Mucosa of descending colon (tissue), 3 donors: ENCODE measurements around the gene RAMP1. TPM values are rescaled to one million over a fixed set of nuclear protein-coding genes. Genes with fewer than 3 reads are reported as not detected.

Source experiments
- ATAC-seq: fragments of 200-7000 bp; cut with Tn5 transposase; one replicate; pipeline ENCODE4 v1.9.1; 2020; ENCODE audit warnings: mild to moderate bottlenecking, moderate library complexity
- DNase-seq, 3 donors: peaks; one replicate each; pipeline ENCODE4 v3.0.0-alpha.2; 2020
- H3K36me3 ChIP-seq: fragments of 200-600 bp; one replicate; pipeline ENCODE4 v1.8.0; 2021; ENCODE audit warnings: low read depth, mild to moderate bottlenecking
- H3K4me1 ChIP-seq: fragments of 200-600 bp; one replicate; pipeline ENCODE4 v1.8.0; 2021; ENCODE audit warnings: low read depth, mild to moderate bottlenecking
- H3K4me3 ChIP-seq: fragments of 200-600 bp; one replicate; pipeline ENCODE4 v1.8.0; 2021; ENCODE audit warnings: mild to moderate bottlenecking
- H3K9me3 ChIP-seq: fragments of 200-600 bp; one replicate; pipeline ENCODE4 v1.8.0; 2021; ENCODE audit warnings: mild to moderate bottlenecking
- CTCF ChIP-seq: fragments of 200-600 bp; IDR thresholded peaks from one replicate; pipeline ENCODE4 v1.8.0; 2022; ENCODE audit warnings: antibody characterized with exemption, mild to moderate bottlenecking
- intact Hi-C, 2 donors: fragments of 100-400 bp; cut with DNase I in 1 of 2; cut with micrococcal nuclease in 1 of 2; formaldehyde crosslinking; loops; one replicate each; pipeline versions ENCODE4 v1.11.0 to v1.11.1; 2022; cut with DNase I, micrococcal nuclease
- total RNA-seq, 3 donors: library from RNA; stranded (reverse); fragmentation: NEBNext Ultra II Directional in 2 of 3; extraction: Animal tissue kit (Norgen Biotek cat#: 25700) in 2 of 3; gene quantifications; one replicate each; pipeline versions ENCODE4 v1.2.1 to v1.2.4, GENCODE V29; 2021 to 2023
- donor health status: DM: no; HTN: no; CAD: no; lungs with moderate emphysema.
- donor health status: DM: no; HTN: no; CAD: no.
- donor health status: DM: no; HTN: yes; CAD: no.

The RAMP1 gene
- total RNA-seq, 3 donors from 2014 or later, result 4.9 to 154 (median 10.9) TPM

GRCh38 chr2:237889016-237889415 is 29.6 kb downstream of the RAMP1 start:
- no peak for TF ChIP-seq CTCF
- ATAC-seq, result no peak
- intact Hi-C loops, result no loop called here
- Histone ChIP-seq H3K4me3 (no peak overlapping the region), H3K9me3 (no peaks in the 10 kb centered on the region), H3K4me1 (no peaks in the 10 kb centered on the region), H3K36me3 (no peaks in the 10 kb centered on the region)
- no peak for DNase-seq

GRCh38 chr2:237889811-237890210 is 30.4 kb downstream of the RAMP1 start:
- DNase-seq (peak in 1 of 3 donors; percentile 20), ATAC-seq (no peak)
- Histone ChIP-seq H3K4me3 (no peak overlapping the region), H3K4me1 (no peaks in the 10 kb centered on the region), H3K36me3 (no peaks in the 10 kb centered on the region), H3K9me3 (no peaks in the 10 kb centered on the region)
- intact Hi-C loops, result no loop called here
- no peak for TF ChIP-seq CTCF

- no peaks in the 10 kb centered on the region for H3K9me3 ChIP-seq
- no peaks in the 10 kb centered on the region for H3K4me1 ChIP-seq
- ATAC-seq, result no peak
- intact Hi-C loops, result no loop called here
- no peak for DNase-seq
- TF ChIP-seq CTCF, result no peak
- H3K36me3 ChIP-seq, result no peaks in the 10 kb centered on the region
- H3K4me3 ChIP-seq, result no peak overlapping the region
Observed at GRCh38 chr2:237892478-237892877, 33.1 kb downstream of the RAMP1 start.

GRCh38 chr2:237892984-237893595 is 33.7 kb downstream of the RAMP1 start:
- no peak for TF ChIP-seq CTCF
- Histone ChIP-seq H3K4me1 (no peaks in the 10 kb centered on the region), H3K4me3 (no peak overlapping the region), H3K9me3 (no peaks in the 10 kb centered on the region), H3K36me3 (no peaks in the 10 kb centered on the region)
- no peak for ATAC-seq
- DNase-seq, result no peak
- intact Hi-C loops, result no loop called here

- TF ChIP-seq CTCF, result no peak
- Histone ChIP-seq H3K4me3 (no peak overlapping the region), H3K4me1 (peaks cover 11% of the 10 kb centered on the region), H3K9me3 (no peaks in the 10 kb centered on the region), H3K36me3 (no peaks in the 10 kb centered on the region)
- DNase-seq, result peak in 1 of 3 donors; percentile 41
- intact Hi-C loops, result no loop called here
- no peak for ATAC-seq
Observed at GRCh38 chr2:237894396-237894979, 35.1 kb downstream of the RAMP1 start.
